ENCODE measurements around the gene MAP3K5.

MAP3K5 gene

GRCh38 chr6:136751522-136751956 lies 40.7 kb downstream of the MAP3K5 start:
- H3K9ac ChIP-seq (ENCODE audit: low read length): no peak overlapping the region
- H3K4me1 ChIP-seq (ENCODE audit: control insufficient read depth, insufficient read depth, low read length): peaks cover 14% of the 10 kb centered on the region
- no peaks in the 10 kb centered on the region for H3K9me3 ChIP-seq (ENCODE audit: control insufficient read depth, low read length)
- H3K4me3 ChIP-seq (ENCODE audit: low read length): no peak overlapping the region
- no peaks in the 10 kb centered on the region for H3K27me3 ChIP-seq (ENCODE audit: control insufficient read depth, insufficient read depth, low read length)
- no peaks in the 10 kb centered on the region for H3K36me3 ChIP-seq (ENCODE audit: control insufficient read depth, insufficient read depth, low read length)

GRCh38 chr6:136750696-136751521 lies 41.4 kb downstream of the MAP3K5 start:
- Histone ChIP-seq H3K36me3 (ENCODE audit: control insufficient read depth, insufficient read depth, low read length) (no peaks in the 10 kb centered on the region), H3K27me3 (ENCODE audit: control insufficient read depth, insufficient read depth, low read length) (no peaks in the 10 kb centered on the region), H3K4me1 (ENCODE audit: control insufficient read depth, insufficient read depth, low read length) (peaks cover 14% of the 10 kb centered on the region), H3K4me3 (ENCODE audit: low read length) (no peak overlapping the region), H3K9ac (ENCODE audit: low read length) (no peak overlapping the region), H3K9me3 (ENCODE audit: control insufficient read depth, low read length) (no peaks in the 10 kb centered on the region)

- Histone ChIP-seq H3K9me3 (ENCODE audit: control insufficient read depth, low read length) (no peaks in the 10 kb centered on the region), H3K27me3 (ENCODE audit: control insufficient read depth, insufficient read depth, low read length) (no peaks in the 10 kb centered on the region), H3K4me3 (ENCODE audit: low read length) (no peak overlapping the region), H3K9ac (ENCODE audit: low read length) (no peak overlapping the region), H3K36me3 (ENCODE audit: control insufficient read depth, insufficient read depth, low read length) (no peaks in the 10 kb centered on the region), H3K4me1 (ENCODE audit: control insufficient read depth, insufficient read depth, low read length) (peaks cover 14% of the 10 kb centered on the region)
Measured at GRCh38 chr6:136749359-136749997, 42.8 kb downstream of the MAP3K5 start.

- peaks cover 7% of the 10 kb centered on the region for H3K4me1 ChIP-seq (ENCODE audit: control insufficient read depth, insufficient read depth, low read length)
- no peaks in the 10 kb centered on the region for H3K9me3 ChIP-seq (ENCODE audit: control insufficient read depth, low read length)
- no peaks in the 10 kb centered on the region for H3K36me3 ChIP-seq (ENCODE audit: control insufficient read depth, insufficient read depth, low read length)
- H3K4me3 ChIP-seq (ENCODE audit: low read length): no peak overlapping the region
- no peaks in the 10 kb centered on the region for H3K27me3 ChIP-seq (ENCODE audit: control insufficient read depth, insufficient read depth, low read length)
- no peak overlapping the region for H3K9ac ChIP-seq (ENCODE audit: low read length)
Measured at GRCh38 chr6:136747507-136747906, 44.8 kb downstream of the MAP3K5 start.

- Histone ChIP-seq H3K4me3 (ENCODE audit: low read length) (no peak overlapping the region), H3K36me3 (ENCODE audit: control insufficient read depth, insufficient read depth, low read length) (no peaks in the 10 kb centered on the region), H3K9me3 (ENCODE audit: control insufficient read depth, low read length) (no peaks in the 10 kb centered on the region), H3K9ac (ENCODE audit: low read length) (no peak overlapping the region), H3K4me1 (ENCODE audit: control insufficient read depth, insufficient read depth, low read length) (no peaks in the 10 kb centered on the region), H3K27me3 (ENCODE audit: control insufficient read depth, insufficient read depth, low read length) (no peaks in the 10 kb centered on the region)
Measured at GRCh38 chr6:136745300-136745699, 47.0 kb downstream of the MAP3K5 start.

GRCh38 chr6:136744889-136745288 lies 47.4 kb downstream of the MAP3K5 start:
- Histone ChIP-seq H3K27me3 (ENCODE audit: control insufficient read depth, insufficient read depth, low read length) (no peaks in the 10 kb centered on the region), H3K4me1 (ENCODE audit: control insufficient read depth, insufficient read depth, low read length) (no peaks in the 10 kb centered on the region), H3K9ac (ENCODE audit: low read length) (no peak overlapping the region), H3K36me3 (ENCODE audit: control insufficient read depth, insufficient read depth, low read length) (no peaks in the 10 kb centered on the region), H3K4me3 (ENCODE audit: low read length) (no peak overlapping the region), H3K9me3 (ENCODE audit: control insufficient read depth, low read length) (no peaks in the 10 kb centered on the region)

GRCh38 chr6:136742125-136742524 lies 50.2 kb downstream of the MAP3K5 start:
- H3K4me3 ChIP-seq (ENCODE audit: low read length): no peak overlapping the region
- H3K36me3 ChIP-seq (ENCODE audit: control insufficient read depth, insufficient read depth, low read length): no peaks in the 10 kb centered on the region
- no peaks in the 10 kb centered on the region for H3K27me3 ChIP-seq (ENCODE audit: control insufficient read depth, insufficient read depth, low read length)
- no peaks in the 10 kb centered on the region for H3K4me1 ChIP-seq (ENCODE audit: control insufficient read depth, insufficient read depth, low read length)
- no peaks in the 10 kb centered on the region for H3K9me3 ChIP-seq (ENCODE audit: control insufficient read depth, low read length)
- no peak overlapping the region for H3K9ac ChIP-seq (ENCODE audit: low read length)

- Histone ChIP-seq H3K4me3 (ENCODE audit: low read length) (no peak overlapping the region), H3K27me3 (ENCODE audit: control insufficient read depth, insufficient read depth, low read length) (no peaks in the 10 kb centered on the region), H3K4me1 (ENCODE audit: control insufficient read depth, insufficient read depth, low read length) (no peaks in the 10 kb centered on the region), H3K9ac (ENCODE audit: low read length) (no peak overlapping the region), H3K9me3 (ENCODE audit: control insufficient read depth, low read length) (no peaks in the 10 kb centered on the region), H3K36me3 (ENCODE audit: control insufficient read depth, insufficient read depth, low read length) (no peaks in the 10 kb centered on the region)
Measured at GRCh38 chr6:136740050-136740974, 52.0 kb downstream of the MAP3K5 start.

- H3K4me1 ChIP-seq (ENCODE audit: control insufficient read depth, insufficient read depth, low read length): no peaks in the 10 kb centered on the region
- no peaks in the 10 kb centered on the region for H3K9me3 ChIP-seq (ENCODE audit: control insufficient read depth, low read length)
- H3K36me3 ChIP-seq (ENCODE audit: control insufficient read depth, insufficient read depth, low read length): no peaks in the 10 kb centered on the region
- no peak overlapping the region for H3K4me3 ChIP-seq (ENCODE audit: low read length)
- no peaks in the 10 kb centered on the region for H3K27me3 ChIP-seq (ENCODE audit: control insufficient read depth, insufficient read depth, low read length)
- H3K9ac ChIP-seq (ENCODE audit: low read length): no peak overlapping the region
Measured at GRCh38 chr6:136739501-136739900, 52.8 kb downstream of the MAP3K5 start.

- Histone ChIP-seq H3K4me1 (ENCODE audit: control insufficient read depth, insufficient read depth, low read length) (no peaks in the 10 kb centered on the region), H3K36me3 (ENCODE audit: control insufficient read depth, insufficient read depth, low read length) (no peaks in the 10 kb centered on the region), H3K9me3 (ENCODE audit: control insufficient read depth, low read length) (no peaks in the 10 kb centered on the region), H3K27me3 (ENCODE audit: control insufficient read depth, insufficient read depth, low read length) (no peaks in the 10 kb centered on the region), H3K9ac (ENCODE audit: low read length) (no peak overlapping the region), H3K4me3 (ENCODE audit: low read length) (no peak overlapping the region)
Measured at GRCh38 chr6:136739071-136739470, 53.2 kb downstream of the MAP3K5 start.

- Histone ChIP-seq H3K4me3 (ENCODE audit: low read length) (no peak overlapping the region), H3K9ac (ENCODE audit: low read length) (no peak overlapping the region), H3K27me3 (ENCODE audit: control insufficient read depth, insufficient read depth, low read length) (no peaks in the 10 kb centered on the region), H3K4me1 (ENCODE audit: control insufficient read depth, insufficient read depth, low read length) (no peaks in the 10 kb centered on the region), H3K36me3 (ENCODE audit: control insufficient read depth, insufficient read depth, low read length) (no peaks in the 10 kb centered on the region), H3K9me3 (ENCODE audit: control insufficient read depth, low read length) (no peaks in the 10 kb centered on the region)
Measured at GRCh38 chr6:136738692-136739057, 53.6 kb downstream of the MAP3K5 start.

All from mucosa of stomach (tissue), 1 donor.